Activated CD4-positive, alpha-beta T cell treated with anti-CD3 and anti-CD28 coated beads for 24 hours (primary cell): Measurements from ENCODE around the gene SCN1A.
"Not testable (repeated sequence)": the region's sequence is repeated elsewhere in the genome, so short reads cannot be mapped to it uniquely, and the experiment has no call there.

Source experiments
- DNase-seq, 2 donors: peaks; one replicate each; pipeline ENCODE4 v3.0.0-alpha.2; 2020; ENCODE audit warnings: low read depth in 2 of 2

Gene SCN1A

DNA sequence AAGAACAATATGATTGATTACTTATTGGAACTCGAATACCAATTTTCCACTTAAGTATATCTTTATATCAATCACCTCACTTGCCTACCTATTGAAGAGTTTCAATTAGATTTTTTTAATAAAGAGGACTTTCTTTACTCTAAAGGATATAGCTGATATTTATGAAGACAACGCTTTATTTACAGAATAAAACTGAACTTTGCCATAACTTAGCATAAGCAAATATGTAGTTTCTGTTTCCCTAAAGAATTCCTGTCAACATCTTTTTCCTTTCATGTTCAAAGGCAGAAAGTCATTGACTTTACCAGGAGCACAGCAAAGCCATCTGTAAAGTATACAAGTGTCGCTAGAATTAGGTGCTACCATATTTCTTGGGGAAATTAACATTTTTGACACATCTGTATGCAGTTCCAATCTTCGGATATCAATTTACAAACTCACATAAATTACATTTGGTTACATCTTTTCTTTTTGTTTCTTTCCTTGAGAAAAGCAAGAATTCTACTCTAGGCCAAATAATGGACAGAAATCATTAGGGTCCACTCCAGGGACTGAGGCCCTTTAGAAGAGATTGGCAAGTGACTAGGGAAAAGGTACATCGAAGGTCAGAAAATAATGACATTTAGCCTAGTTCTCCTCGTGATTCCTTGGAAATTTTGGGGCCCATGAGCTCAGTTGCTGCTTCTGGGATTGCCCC lies 7.5 kb upstream of the SCN1A start:
- no peak for DNase-seq

DNA sequence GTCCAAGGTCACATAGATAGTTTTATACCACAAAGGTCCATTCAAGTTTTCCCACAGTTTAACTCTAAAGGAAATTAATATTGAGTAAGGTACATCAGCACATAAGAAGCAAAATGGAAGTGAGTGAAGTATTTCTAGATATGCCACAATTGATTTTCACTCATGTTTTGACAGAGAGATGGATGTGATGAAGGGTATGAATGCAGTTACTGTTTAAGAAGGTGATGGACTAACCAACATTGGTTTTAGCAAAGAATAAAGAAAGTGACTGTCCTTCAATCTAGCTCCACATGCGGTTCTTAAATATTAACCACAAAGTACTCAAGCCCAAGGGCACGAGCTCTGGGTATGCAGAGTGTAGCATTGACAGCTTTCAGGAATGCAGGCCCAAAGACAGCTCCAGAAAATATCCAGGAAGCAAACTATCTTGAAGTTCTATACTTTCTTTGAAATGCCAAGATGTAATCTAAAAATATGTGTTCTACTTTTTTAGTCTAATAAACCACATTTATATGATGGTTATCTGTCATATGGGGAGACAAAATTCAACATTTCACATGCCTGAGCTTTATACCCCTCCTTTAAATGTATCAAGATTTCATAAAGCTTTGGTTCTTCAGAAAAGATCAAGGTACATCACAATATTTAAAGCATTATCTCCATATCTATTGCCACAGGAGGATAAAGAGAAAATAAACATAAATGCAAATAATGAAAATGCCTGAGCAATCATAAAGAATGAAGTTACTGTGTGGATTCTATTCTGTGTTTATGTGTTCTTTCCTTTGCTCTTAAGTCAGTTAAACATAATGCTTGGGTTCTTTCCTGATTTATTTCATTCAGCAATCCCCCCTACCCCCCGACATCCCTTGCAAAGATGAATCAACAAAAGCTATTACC lies 6.7 kb upstream of the SCN1A start:
- no peak for DNase-seq

DNA sequence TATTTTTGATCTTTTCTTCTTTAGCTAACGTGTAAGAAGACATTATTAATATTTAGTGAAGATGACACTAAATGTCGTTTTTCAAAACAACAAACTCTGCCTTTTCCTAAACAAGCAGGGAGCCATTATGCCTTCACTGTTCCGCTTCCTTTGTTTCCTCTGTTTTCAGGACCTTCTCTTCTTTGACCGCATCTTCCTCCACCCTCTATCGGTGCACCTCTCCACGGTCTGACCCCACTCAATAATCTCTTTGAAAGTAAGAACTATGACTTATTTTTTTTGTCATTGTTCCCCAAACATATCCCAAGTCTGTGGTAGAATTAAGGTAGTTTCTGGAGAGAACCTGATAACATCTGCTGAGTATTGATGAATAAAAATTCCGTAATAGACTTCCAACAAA lies 5.8 kb upstream of the SCN1A start:
- no peak for DNase-seq

DNA sequence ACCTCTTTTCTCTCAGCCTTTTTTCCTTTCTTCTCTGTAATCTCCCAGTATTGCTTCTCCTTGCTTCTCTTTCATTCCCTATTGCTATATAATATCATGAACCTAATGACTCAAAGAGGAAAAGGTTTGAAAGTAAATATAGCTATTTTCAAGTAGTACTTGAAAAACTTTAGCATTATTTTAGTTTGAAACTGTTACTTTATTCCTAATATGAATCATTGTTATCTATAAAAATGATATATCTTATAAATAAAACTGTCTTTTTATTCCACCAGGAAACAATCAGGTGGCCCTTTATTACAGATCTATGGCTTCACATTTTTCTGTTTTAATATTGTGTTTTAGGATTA lies 311 bp upstream of the SCN1A start:
- DNase-seq: no peak

DNA sequence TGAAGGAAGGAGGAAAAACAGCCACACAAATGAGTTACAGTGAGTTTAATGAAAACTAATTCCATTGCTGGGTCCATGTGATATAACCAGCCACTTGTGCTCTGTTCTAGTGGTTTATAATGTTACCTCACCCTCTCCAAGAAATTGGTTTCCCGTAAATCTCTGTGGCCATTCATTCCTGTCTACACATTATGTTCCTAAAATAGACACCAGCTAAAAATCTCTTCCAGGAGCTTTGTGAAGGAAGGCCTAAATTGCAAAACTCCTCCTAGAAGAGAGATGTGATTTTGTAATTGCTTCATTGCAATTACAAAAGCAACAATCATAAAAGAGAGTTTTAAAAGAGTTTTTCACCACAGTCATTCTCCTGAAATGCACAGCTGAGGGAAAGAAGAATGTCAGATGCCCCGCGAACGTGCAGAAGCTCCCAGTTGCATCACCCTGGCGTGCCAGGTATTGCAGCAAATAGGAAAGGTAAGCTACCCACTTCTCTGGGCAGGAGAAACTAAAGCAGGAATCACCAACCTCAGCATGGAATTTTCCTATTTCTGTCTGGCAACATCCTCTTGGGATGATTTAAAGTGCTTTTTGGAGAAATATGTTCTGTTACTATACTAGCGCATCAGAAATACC lies 1.7 kb downstream of the SCN1A start:
- no peak for DNase-seq

DNA sequence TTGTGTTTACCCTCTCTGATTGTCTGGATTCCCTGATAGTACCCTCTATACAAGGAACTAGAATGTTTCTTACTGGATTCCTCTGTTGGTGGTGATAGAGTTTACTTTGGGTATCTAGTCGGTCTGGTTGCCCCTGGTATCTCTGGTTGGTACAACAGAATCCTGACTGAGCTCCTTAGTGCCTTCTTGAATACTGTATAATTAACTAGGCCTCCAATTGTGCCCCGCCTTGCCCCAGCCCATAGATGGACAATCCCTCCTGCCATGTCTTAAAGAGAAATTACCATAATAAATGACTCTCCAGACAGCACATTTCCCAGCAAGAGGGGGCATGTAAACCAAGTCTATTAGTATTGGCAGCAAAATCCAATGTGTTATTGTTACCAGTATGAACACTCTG lies 2.3 kb downstream of the SCN1A start:
- no peak for DNase-seq

DNA sequence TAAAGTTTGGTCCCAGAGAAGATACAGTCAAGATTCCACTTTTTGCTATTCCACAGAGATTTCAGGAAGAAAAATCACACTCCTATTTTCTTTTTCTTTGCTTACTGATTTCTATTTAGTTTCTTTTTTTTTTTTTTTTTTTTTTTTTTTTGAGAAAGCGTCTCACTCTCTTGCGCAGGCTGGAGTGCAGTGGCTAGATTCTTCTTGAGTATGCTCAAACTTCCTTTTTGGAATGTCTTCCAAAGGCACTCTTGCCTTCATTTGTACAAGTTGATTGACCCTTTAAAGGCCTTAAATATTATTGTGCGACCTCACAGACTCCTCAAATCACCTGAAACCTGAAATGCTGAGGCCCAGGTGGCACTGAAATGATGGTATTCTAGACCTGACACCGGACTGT lies 9.6 kb downstream of the SCN1A start:
- no peak for DNase-seq

DNA sequence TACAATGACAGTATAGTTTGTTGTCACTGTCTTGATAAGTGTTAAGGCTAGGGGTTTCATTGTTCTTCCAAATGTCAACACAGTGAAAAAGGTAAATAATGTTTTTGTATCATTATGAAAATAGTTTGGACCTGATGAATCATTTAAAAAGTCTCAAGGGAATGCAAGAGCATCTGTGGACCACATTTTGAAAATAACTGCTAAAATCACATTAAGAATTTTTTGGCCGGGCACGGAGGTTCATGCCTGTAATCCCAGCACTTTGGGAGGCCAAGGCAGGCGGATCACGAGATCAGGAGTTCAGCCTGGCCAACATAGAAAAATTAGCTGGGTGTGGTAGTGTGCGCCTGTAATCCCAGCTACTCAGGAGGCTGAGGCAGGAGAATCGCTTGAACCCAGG lies 10.3 kb downstream of the SCN1A start:
- DNase-seq: no peak

DNA sequence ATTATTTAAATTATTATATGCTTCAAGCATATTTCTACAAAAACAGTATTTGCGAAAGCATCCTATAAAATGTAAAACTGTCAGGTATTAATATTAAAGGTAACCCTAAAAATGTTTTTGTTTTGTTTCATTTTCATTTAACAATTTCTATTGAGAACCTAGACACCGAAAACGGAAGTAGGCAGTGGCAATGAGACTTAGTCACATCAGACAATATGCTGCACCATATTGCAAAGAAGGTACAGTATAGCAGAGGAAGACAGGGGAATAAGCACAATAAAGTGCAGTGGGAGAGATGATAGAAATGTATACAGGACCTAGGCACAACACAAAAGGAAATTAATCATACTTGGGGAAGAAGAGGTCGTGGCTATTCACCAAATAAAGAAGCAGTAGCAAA lies 12.2 kb downstream of the SCN1A start:
- DNase-seq: no peak

DNA sequence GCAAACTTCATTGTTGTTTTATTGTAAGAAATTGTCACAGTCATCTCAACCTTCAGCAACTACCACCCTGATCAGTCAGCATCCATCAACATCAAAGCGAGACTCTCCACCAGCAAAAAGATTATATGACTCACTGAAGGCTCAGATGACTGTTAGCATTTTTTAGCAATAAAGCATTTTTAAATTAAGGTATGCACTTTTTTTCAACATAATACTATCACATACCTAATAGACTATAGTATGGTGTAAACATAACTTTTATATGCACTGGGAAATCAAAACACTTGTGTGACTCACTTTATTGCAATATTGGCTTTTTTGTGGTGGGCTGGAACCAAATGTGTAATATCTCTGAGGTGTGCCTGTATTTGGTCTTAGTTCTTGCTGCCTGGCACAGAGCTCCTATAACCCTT lies 15.6 kb downstream of the SCN1A start:
- no peak for DNase-seq

DNA sequence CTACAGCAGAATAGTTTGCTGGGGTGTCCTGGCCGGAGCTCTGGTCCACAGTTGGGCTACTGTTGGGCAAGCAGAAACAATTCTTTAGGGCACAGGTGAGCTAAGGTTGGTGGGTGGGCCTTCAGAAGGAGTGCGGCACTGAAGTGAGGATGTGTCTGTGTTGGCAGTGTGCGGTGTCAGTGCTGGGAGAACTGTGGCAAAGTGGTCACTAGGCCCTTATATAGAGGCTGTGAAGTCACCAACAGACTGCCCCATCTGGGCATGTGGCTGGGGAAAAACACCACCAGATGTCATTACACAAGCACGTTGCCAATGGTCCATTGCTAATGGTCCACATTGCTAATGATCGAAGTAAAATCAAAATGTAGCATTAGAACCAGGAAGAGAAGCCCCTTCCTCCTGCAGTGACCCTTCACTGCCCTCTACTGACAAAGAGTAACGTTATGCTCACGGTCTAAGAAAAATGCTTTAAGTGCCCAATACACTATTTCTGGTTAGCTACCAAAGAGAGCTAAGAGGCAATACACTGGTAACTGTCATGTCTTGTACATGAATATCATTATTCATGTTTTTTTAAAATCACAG lies 21.3 kb downstream of the SCN1A start:
- no peak for DNase-seq

DNA sequence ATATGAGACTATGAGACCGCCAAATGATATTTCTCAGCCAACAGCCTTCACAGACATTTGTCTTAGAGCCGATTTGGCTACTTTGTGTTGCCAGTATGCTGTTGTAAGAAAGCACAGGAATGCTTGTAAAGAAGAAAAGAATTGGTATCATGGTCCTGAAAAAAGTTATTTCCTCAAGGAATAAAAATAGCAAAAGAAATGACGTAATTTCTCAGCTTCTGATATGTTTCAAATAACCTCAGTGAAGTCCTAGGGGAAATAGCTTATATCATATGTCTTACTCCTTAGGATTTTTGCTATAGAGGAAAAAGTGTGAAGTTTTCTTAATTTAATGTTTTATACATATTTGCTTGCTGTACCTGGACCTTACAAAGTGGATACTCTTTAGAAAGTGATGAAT lies 23.0 kb downstream of the SCN1A start:
- DNase-seq: no peak

DNA sequence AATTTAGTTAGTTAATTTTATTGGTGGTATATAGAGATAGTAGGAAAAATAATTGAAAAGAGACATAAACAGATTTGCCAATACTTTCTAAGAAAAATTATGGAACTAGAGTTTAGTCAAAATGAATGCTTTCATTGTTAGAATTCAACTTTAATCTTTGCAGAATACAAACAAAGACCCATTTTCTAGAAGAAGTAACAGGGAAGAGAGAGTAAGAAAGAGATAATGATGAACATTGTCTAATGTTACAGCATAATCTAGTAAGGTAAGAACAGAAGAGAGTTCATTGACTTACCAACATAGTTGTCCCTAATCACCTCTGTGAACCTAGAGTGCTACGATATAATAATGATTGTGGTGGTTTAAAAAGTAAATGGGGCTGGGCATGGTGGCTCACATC lies 23.7 kb downstream of the SCN1A start:
- no peak for DNase-seq

DNA sequence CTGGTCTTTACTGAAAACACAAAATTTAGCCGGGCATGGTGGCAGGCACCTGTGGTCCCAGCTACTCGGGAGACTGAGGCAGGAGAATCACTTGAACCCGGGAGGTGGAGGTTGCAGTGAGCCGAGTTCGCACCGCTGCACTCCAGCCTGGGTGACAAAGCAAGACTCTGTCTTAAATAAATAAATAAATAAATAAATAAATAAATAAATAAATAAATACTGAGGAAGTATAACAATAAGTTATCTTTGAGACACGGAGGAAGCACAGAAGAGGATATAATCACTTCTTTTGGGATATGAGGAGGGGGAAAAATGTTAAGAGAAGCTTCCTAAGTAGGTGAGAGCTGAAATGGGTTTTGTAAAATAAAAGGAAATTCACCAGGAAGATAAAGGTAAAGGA lies 24.5 kb downstream of the SCN1A start:
- not testable (repeated sequence) for DNase-seq

DNA sequence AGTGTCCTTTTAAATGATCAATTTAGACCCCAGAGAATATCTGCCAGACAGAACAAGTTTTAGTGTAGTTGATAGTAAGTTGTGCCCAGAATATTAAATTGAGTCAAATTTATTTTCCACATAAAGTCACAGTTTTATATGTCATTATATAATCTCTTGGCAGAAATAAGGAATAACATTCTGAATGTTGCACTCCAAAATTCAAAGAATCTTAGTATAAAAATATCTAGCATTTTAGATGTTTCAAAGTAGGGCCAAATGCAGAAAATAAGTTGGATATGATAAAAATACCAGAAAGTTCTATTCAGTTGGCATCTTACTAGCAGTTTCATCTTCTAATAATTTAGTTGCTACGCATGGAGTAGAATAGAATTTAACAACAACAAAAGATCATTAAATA lies 33.5 kb downstream of the SCN1A start:
- DNase-seq: no peak

DNA sequence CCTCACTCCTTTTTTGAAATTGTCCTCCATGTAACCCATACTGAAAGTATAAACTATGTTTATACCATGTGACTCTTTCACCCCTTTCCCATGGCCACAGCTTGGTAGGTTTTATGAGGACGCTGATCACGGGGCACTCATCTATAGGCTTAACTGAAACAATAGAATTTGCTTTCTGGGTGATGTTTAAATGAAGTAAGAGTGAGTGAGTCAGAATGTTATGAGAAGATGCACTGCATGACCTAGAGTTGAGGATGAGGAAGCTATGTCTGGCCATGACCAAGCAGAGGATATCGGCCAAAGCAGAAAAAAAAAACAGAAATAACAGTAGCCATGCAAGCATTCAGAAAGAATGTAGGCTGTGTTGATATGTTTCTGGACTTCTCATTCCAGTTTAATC lies 34.9 kb downstream of the SCN1A start:
- DNase-seq: no peak

DNA sequence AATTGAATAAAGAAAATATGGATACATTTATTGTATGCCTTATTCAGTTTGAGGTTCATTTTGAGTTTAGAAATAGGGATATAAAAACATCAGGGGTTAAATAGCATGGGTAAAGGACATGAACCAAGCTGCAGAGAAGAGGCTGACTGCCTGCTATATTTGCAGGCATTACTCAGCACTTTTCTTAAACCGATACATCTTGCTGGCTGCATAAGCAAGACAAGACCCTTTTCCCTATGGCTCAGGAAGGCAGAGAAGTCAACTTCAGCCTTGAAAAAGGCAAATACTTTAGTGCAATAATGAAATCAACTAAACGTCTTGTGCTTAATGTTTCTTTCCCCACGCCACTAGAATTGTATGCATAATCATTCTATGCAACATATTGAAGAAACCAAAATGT lies 36.4 kb downstream of the SCN1A start:
- no peak for DNase-seq

DNA sequence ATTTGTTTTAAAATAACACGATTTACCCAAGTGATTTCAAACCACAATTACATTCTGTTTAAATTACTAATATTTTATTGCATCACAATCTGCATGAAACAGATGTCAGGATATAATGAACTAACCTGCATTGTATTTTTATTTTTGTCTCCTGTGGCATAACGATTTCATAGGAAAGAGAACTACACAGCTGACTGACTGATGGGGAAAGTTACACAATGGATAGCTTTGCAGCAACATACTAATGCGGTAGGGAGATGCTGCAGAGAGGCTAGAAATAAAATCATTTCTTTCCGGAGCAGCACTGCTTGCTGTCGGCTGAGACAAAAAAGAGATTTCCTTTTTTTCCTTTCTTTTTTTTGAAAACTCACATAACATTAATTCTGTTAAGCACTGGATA lies 36.9 kb downstream of the SCN1A start:
- no peak for DNase-seq

DNA sequence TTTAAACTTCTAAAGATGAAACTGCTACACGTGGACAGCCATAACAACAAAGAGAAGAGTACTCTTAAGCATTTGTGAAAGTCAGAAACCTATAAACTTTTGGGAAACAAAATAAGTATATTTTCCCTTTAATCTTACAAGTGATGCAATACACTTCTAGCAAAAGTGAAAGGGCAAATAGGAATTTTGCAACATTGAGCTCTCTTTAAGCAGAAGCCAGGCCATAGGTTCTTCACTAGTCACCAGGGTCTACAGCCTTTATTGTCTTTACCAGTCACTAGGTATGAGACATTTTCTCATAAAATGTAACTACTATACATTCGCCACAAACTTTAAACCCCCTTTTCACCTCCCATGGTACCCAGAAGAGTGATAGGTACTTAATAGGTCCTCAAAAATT lies 37.5 kb downstream of the SCN1A start:
- DNase-seq: no peak

DNA sequence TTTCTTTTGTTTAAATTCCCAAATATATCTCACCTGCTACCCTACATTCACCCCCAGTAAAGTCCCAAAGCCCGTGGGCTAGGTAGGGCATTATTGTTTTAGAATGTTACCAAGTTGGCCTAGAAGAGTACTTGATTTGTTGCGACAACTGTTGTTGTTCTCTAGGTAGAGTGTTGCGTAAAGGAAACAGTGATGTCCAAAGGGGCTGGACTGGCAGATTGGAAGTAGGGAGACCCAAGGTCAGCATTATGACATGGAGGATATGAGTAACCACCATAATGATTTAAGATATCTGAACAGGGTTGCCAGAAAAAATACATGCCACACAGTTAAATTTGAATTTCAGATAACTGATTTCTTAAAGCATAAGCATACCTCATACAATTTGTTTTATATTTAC lies 39.2 kb downstream of the SCN1A start:
- DNase-seq: no peak

DNA sequence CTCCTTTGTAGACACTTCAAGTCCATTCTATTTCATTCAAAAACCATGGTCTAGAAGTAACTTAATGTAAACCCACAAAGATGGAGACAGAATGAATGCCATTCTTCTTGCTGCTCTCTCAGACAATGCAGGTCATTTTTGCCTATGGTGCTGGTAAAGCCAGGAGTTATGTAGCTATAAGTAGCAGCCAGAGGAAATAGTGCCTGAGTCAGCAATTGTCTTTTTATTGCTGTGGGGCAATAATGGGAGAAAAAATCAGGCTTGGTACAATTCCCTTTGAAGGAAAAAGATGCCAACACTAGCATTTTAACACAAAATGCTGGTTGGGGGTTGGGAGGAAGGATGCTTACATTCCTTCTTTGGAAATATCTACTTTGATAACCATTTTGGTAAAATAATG lies 43.5 kb downstream of the SCN1A start:
- DNase-seq: no peak

DNA sequence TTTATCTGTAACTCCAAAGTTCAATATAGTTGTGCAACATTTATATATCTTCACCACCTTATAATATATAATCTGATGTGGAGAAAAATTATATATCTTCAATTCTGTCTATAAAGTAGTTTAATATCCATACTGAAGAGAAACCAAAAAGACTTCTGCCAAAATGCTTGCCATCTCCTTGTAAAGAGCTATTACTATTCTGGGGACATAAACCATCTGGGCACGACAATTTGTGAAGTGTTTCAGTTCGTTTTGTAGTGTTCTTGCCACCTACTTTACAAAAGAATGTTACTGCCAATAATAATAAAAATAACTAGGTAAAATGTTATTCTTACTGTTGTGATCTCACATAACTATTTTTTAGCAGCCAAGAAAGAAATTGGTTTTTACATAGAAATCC lies 45.1 kb downstream of the SCN1A start:
- DNase-seq: no peak

DNA sequence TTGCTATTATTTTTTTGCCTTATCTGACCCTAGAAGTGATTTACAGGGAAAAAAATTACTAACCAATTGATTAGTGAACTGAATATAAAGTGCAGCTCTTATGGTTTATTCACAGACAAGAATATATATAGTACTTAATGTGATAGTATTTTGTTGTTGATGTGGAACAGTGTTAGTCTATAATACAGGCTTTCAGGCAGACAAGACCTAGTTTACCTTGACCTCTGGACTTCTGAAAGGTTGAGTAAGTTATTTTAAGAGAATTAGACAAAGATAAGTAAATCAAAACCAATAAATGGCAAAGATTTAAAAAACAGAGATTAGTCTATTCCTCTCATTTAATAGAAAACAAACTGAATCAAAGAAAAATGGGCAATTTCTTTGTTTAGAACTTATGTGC lies 46.0 kb downstream of the SCN1A start:
- no peak for DNase-seq
